ENCODE results near the gene NTRK1.
A peak's percentile ranks its signal among the peaks of the same experiment; 100 is the strongest.

NTRK1 gene

GRCh38 chr1:156887734-156888133 lies 27.1 kb downstream of the NTRK1 start:
- Histone ChIP-seq H3K4me3 (ENCODE audit: low read depth, low read length) (no peak overlapping the region), H3K36me3 (ENCODE audit: control insufficient read depth in 2 of 2, insufficient read depth in 1 of 2, low read length in 2 of 2) (no peaks in the 10 kb centered on the region), H3K9me3 (ENCODE audit: control insufficient read depth, insufficient read depth, low read depth, low read length) (no peaks in the 10 kb centered on the region), H3K27ac (ENCODE audit: extremely low read depth, low read depth, low read length) (no peak overlapping the region), H3K4me1 (ENCODE audit: control insufficient read depth, insufficient read depth, low read length) (no peaks in the 10 kb centered on the region)
- POLR2A ChIA-PET = interaction anchor here (0.9 to 1.4 kb wide), 2 partner anchors 28 to 46 kb away, joined by 5 to 8 read pairs; partner anchors contain the start of gene NTRK1
- peak; percentile 73 for TF ChIP-seq GLIS1 (tag by site-specific recombination; IDR thresholded peaks at IDR 0.05)
- no peak for TF ChIP-seq SP3 (tag by site-specific recombination; IDR thresholded peaks at IDR 0.05)
- 0 out of 2 replicates have a peak, but pooled peaks have one; percentile 29 for TF ChIP-seq ZNF398 (tag by site-specific recombination; IDR thresholded peaks at IDR 0.05)
- 0 out of 2 replicates have a peak, but pooled peaks have one; percentile 18 for TF ChIP-seq ZIC2 (tag by site-specific recombination; IDR thresholded peaks at IDR 0.05)
- TF ChIP-seq, protein P1, sequence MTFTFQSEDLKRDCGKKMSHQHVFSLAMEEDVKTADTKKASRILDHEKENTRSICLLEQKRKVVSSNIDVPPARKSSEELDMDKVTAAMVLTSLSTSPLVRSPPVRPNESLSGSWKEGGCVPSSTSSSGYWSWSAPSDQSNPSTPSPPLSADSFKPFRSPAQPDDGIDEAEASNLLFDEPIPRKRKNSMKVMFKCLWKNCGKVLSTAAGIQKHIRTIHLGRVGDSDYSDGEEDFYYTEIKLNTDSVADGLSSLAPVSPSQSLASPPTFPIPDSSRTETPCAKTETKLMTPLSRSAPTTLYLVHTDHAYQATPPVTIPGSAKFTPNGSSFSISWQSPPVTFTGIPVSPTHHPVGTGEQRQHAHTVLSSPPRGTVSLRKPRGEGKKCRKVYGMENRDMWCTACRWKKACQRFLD (tag by site-specific recombination; IDR thresholded peaks at IDR 0.05) = no peak
- TF ChIP-seq, protein P2, sequence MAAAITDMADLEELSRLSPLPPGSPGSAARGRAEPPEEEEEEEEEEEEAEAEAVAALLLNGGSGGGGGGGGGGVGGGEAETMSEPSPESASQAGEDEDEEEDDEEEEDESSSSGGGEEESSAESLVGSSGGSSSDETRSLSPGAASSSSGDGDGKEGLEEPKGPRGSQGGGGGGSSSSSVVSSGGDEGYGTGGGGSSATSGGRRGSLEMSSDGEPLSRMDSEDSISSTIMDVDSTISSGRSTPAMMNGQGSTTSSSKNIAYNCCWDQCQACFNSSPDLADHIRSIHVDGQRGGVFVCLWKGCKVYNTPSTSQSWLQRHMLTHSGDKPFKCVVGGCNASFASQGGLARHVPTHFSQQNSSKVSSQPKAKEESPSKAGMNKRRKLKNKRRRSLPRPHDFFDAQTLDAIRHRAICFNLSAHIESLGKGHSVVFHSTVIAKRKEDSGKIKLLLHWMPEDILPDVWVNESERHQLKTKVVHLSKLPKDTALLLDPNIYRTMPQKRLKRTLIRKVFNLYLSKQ (tag by site-specific recombination; IDR thresholded peaks at IDR 0.05; ENCODE audit: borderline replicate concordance) = no peak
- CTCF ChIA-PET = interaction anchor here (0.5 to 10.2 kb wide), 7 partner anchors 37 to 207 kb away, joined by 4 to 199 read pairs (median 11); partner anchors contain the start of gene LRRC71

DNA sequence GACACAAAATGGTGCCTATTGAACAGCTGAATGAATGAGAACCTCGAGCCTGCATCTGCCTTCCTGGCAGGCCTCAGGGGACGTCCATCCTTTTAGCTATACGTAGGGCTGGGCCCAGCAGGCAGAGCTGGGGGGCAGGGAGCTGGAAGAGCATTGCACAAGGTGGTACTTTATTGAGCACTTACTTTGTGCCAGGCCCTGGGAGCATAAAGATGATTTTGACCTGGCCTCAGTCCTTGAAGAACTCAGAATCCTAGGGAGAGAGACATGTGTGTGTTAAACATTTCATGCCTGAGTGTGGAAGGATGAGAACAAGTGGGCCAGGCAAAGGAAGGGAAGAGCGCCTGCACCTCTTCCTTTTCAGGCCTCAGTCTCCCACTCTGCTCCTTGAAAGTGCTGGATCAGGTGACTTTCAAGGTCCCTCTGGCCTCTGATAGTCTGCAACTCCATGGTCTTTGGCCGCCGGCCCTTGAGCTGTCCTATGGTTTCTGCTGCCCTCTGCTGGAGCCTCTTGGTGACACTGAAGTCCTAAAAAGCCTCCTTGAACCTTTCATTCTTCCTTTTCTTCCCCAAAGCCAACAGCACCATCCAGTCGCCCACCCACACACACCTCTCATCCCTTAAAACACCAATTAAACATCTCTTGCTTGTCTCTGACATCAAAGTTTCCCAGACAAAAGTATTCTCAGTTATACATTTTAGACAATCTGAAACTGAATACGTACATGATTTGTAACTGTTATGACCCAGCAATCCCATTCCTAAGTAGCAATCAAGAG lies 29.3 kb downstream of the NTRK1 start:
- H3K4me3 ChIP-seq (ENCODE audit: low read depth, low read length) = no peak overlapping the region
- H3K27ac ChIP-seq (ENCODE audit: extremely low read depth, low read depth, low read length) = no peak overlapping the region
- no peaks in the 10 kb centered on the region for H3K36me3 ChIP-seq (ENCODE audit: control insufficient read depth in 2 of 2, insufficient read depth in 1 of 2, low read length in 2 of 2)
- CTCF ChIA-PET = interaction anchor here (0.6 to 10.2 kb wide), 43 partner anchors 8 to 267 kb away, joined by 3 to 199 read pairs (median 6); partner anchors contain the start of genes INSRR, ISG20L2, LRRC71 and METTL25B
- H3K9me3 ChIP-seq (ENCODE audit: control insufficient read depth, insufficient read depth, low read depth, low read length) = no peaks in the 10 kb centered on the region
- H3K4me1 ChIP-seq (ENCODE audit: control insufficient read depth, insufficient read depth, low read length) = no peaks in the 10 kb centered on the region
- POLR2A ChIA-PET = interaction anchor here (0.6 to 1.3 kb wide), 6 partner anchors 36 to 184 kb away, joined by 3 to 5 read pairs (median 3); partner anchors contain the start of genes ISG20L2 and METTL25B
- no peak for TF ChIP-seq ZNF580 (tag by site-specific recombination; IDR thresholded peaks at IDR 0.05)
- TF ChIP-seq ZBTB17 (tag by site-specific recombination; IDR thresholded peaks at IDR 0.05) = no peak
- no peak for TF ChIP-seq MYNN (tag by site-specific recombination; IDR thresholded peaks at IDR 0.05; ENCODE audit: borderline replicate concordance)
- TF ChIP-seq ZNF596 (tag by site-specific recombination; IDR thresholded peaks at IDR 0.05) = no peak
- TF ChIP-seq KLF1 (tag by site-specific recombination; IDR thresholded peaks at IDR 0.05) = no peak
- TF ChIP-seq SCRT2 (tag by site-specific recombination; IDR thresholded peaks at IDR 0.05) = no peak
- no peak for TF ChIP-seq ZNF843 (tag by site-specific recombination; IDR thresholded peaks at IDR 0.05)
- TF ChIP-seq ZBTB1 (tag by site-specific recombination; IDR thresholded peaks at IDR 0.05) = no peak
- 0 out of 2 replicates have a peak, but pooled peaks have one; percentile 49 for TF ChIP-seq ZFP37 (tag by site-specific recombination; IDR thresholded peaks at IDR 0.05)
- TF ChIP-seq, protein P3, sequence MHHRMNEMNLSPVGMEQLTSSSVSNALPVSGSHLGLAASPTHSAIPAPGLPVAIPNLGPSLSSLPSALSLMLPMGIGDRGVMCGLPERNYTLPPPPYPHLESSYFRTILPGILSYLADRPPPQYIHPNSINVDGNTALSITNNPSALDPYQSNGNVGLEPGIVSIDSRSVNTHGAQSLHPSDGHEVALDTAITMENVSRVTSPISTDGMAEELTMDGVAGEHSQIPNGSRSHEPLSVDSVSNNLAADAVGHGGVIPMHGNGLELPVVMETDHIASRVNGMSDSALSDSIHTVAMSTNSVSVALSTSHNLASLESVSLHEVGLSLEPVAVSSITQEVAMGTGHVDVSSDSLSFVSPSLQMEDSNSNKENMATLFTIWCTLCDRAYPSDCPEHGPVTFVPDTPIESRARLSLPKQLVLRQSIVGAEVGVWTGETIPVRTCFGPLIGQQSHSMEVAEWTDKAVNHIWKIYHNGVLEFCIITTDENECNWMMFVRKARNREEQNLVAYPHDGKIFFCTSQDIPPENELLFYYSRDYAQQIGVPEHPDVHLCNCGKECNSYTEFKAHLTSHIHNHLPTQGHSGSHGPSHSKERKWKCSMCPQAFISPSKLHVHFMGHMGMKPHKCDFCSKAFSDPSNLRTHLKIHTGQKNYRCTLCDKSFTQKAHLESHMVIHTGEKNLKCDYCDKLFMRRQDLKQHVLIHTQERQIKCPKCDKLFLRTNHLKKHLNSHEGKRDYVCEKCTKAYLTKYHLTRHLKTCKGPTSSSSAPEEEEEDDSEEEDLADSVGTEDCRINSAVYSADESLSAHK (tag by site-specific recombination; IDR thresholded peaks at IDR 0.05) = no peak
- no peak for TF ChIP-seq ZNF560 (tag by site-specific recombination; IDR thresholded peaks at IDR 0.05; ENCODE audit: borderline replicate concordance)
- TF ChIP-seq HOXD13 (CRISPR knock-in tag; IDR thresholded peaks at IDR 0.05; ENCODE audit: borderline replicate concordance) = no peak
- TF ChIP-seq, protein P2 (tag by site-specific recombination; IDR thresholded peaks at IDR 0.05; ENCODE audit: borderline replicate concordance) = no peak
- TF ChIP-seq ZNF211 (tag by site-specific recombination; IDR thresholded peaks at IDR 0.05; ENCODE audit: low read depth) = no peak
- no peak for TF ChIP-seq YY2 (tag by site-specific recombination; IDR thresholded peaks at IDR 0.05)
- no peak for TF ChIP-seq ZNF404 (tag by site-specific recombination; IDR thresholded peaks at IDR 0.05)
- 0 out of 2 replicates have a peak, but pooled peaks have one; percentile 44 for TF ChIP-seq ZNF366 (tag by site-specific recombination; conservative IDR thresholded peaks at IDR 0.05)
- TF ChIP-seq ZNF660 (tag by site-specific recombination; IDR thresholded peaks at IDR 0.05) = peak; percentile 84
- TF ChIP-seq ZNF239 (tag by site-specific recombination; IDR thresholded peaks at IDR 0.05) = no peak
- no peak for TF ChIP-seq ZNF558 (tag by site-specific recombination; IDR thresholded peaks at IDR 0.05)

Measured in HEK293 (cell line).